ENCODE measurements around the gene TMEM115. TPM values are rescaled to one million over a fixed set of nuclear protein-coding genes. Genes with fewer than 3 reads are reported as not detected.
A peak's percentile ranks its signal among the peaks of the same experiment; 100 is the strongest.

The TMEM115 gene
- total and polyA plus RNA-seq, 7 donors: 20.4 to 49.6 (median 29.1) TPM

GRCh38 chr3:50330330-50330729 is 29.0 kb downstream of the TMEM115 start:
- peaks cover 36% of the 10 kb centered on the region for H3K4me1 ChIP-seq

GRCh38 chr3:50327943-50328691 is 31.2 kb downstream of the TMEM115 start, which contains the start of gene TUSC2:
Gene TUSC2 (minus strand): TSS chr3:50328223. CDS start chr3:50328099, 124 bp downstream.
- TF ChIP-seq CTCF (IDR thresholded peaks at IDR 0.05): no peak
- peaks cover 3 to 60% of the 10 kb centered on the region in 2 donors for H3K36me3 ChIP-seq (ENCODE audit: insufficient read depth in 1 of 2, low read depth in 1 of 2)
- H3K27me3 ChIP-seq (ENCODE audit: insufficient read depth in 3 of 3, low read length in 2 of 3): no peaks in the 10 kb centered on the region
- H3K27ac ChIP-seq: peak within 1 kb of the TSS; percentile 95
- intact Hi-C loops (cut with DNase I): loop anchor here in 1 of 2 donors (2.0 to 5.0 kb wide), 2 partner anchors 66 to 133 kb away; no protein-coding TSS in a partner anchor
- 1 to 2% (median 1%) methylated on average over 34 to 55 of the region's 55 CpGs for WGBS, 3 donors
- ATAC-seq (peak; percentile 92 to 94 (median 93)), DNase-seq (peak; percentile 98)
- peaks cover 31% of the 10 kb centered on the region for H3K4me1 ChIP-seq
- no peaks in the 10 kb centered on the region for H3K9me3 ChIP-seq
- H3K4me3 ChIP-seq: peak within 1 kb of the TSS; percentile 100

More at GRCh38 chr3:50330330-50330729, 29.0 kb downstream of the TMEM115 start:
- Histone ChIP-seq H3K27me3 (ENCODE audit: insufficient read depth in 3 of 3, low read length in 2 of 3) (no peaks in the 10 kb centered on the region), H3K27ac (no peak overlapping the region), H3K4me3 (no peak overlapping the region), H3K36me3 (ENCODE audit: insufficient read depth in 1 of 2, low read depth in 1 of 2) (peaks cover 3 to 55% of the 10 kb centered on the region in 2 donors), H3K9me3 (no peaks in the 10 kb centered on the region)
- WGBS, 3 donors: 88 to 91% (median 89%) methylated on average over 10 of the region's 10 CpGs
- no peak for TF ChIP-seq CTCF (IDR thresholded peaks at IDR 0.05)
- DNase-seq (peak in 1 of 2 donors; percentile 54), ATAC-seq (no peak)
- intact Hi-C loops (cut with DNase I): no loop called here

- Histone ChIP-seq H3K27ac (peak overlapping the region; percentile 95), H3K4me1 (peaks cover 29% of the 10 kb centered on the region), H3K4me3 (peak overlapping the region; percentile 100), H3K27me3 (ENCODE audit: insufficient read depth in 3 of 3, low read length in 2 of 3) (no peaks in the 10 kb centered on the region), H3K36me3 (ENCODE audit: insufficient read depth in 1 of 2, low read depth in 1 of 2) (peaks cover 3 to 55% of the 10 kb centered on the region in 2 donors), H3K9me3 (no peaks in the 10 kb centered on the region)
- WGBS, 3 donors: 52 to 63% (median 56%) methylated on average over 4 of the region's 4 CpGs
- TF ChIP-seq CTCF (IDR thresholded peaks at IDR 0.05): no peak
- DNase-seq (peak in 1 of 2 donors; percentile 10), ATAC-seq (no peak)
- intact Hi-C loops (cut with DNase I): loop anchor here in 1 of 2 donors (5.0 kb wide), 1 partner anchor 65 kb away; no protein-coding TSS in a partner anchor
These were observed 32.2 kb downstream of the TMEM115 start for GRCh38 chr3:50327129-50327528.

GRCh38 chr3:50326182-50326541 is 33.2 kb downstream of the TMEM115 start:
- H3K4me3 ChIP-seq: no peak overlapping the region
- H3K36me3 ChIP-seq (ENCODE audit: insufficient read depth in 1 of 2, low read depth in 1 of 2): peaks cover 0 to 46% of the 10 kb centered on the region in 2 donors
- no peaks in the 10 kb centered on the region for H3K9me3 ChIP-seq
- ATAC-seq (no peak), DNase-seq (peak in 1 of 2 donors; percentile 7)
- no peaks in the 10 kb centered on the region for H3K27me3 ChIP-seq (ENCODE audit: insufficient read depth in 3 of 3, low read length in 2 of 3)
- no peak for TF ChIP-seq CTCF (IDR thresholded peaks at IDR 0.05)
- H3K4me1 ChIP-seq: peaks cover 31% of the 10 kb centered on the region
- H3K27ac ChIP-seq: no peak overlapping the region
- intact Hi-C loops (cut with DNase I): loop anchor here in 1 of 2 donors (5.0 kb wide), 1 partner anchor 64 kb away; no protein-coding TSS in a partner anchor
- 88 to 93% (median 89%) methylated on average over 8 of the region's 8 CpGs for WGBS, 3 donors

Measured in psoas muscle (tissue), 8 donors.